Measurements from ENCODE around the gene CYTH1.
"Not testable (repeated sequence)": the region's sequence is repeated elsewhere in the genome, so short reads cannot be mapped to it uniquely, and the experiment has no call there.

Gene CYTH1

DNA sequence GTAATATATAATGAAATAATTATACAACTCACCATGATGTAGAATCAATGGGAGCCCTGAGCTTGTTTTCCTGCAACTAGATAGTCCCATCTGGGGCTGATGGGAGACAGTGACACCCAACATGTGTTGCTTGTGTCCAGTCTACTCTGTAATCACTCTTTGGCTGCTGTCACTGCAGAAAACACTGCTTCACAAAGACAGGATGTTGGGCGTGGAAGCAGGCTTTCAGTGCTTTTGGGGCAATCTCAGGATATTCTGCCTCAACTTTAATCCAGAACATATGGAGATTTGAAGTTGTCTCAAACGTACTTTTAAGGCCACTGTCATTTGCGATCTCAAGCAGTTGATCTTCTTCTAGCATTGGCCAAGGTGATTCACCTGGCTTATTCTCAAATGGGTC, 94.9 kb downstream of the CYTH1 start:
- DNase-seq = no peak

DNA sequence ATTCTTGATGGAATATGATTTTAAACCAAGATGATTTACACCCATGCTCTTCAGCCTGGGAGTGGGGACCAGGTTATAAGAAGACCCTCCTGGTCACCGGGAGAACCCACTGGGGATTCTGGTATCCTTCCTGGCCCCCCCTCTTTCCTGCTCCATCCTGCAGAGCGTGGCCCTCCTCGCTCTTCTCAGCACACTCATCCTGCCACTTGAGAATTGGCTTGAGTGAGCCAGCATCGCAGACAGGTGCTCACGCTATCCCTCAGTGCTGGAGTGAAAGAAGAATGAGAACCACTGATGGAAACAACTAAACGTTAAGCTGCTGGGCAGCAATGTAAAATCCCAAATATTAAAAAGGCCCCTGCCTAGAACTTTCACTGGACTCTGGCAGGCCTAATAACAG, 98.0 kb downstream of the CYTH1 start:
- no peak for DNase-seq

DNA sequence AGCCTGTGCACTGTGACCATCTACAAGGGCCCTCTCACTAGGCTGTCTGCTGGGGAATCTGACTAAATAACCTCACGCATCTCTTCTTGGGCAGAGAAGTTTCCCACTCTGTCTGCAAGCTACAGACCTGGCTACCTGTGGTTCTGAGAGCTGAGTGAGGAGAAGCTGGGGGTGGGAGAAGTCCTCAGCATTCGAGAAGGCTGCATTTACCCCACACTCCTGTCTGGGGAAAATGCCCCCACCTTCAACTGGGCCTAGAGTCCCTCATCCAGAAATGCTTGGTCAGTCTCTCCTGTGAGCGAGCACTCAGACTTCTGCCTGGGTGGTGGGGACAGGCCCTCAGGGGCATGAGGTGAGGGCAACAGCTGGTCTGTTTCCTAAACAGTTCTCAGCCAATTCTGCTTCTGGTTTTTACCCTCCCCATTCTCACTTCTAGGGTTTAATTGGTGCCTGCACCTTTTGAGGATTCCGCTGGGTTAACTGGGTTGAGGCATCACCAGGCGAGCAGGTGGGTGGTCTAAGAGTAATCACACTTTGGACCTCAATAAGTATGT, 98.6 kb downstream of the CYTH1 start:
- DNase-seq = no peak

DNA sequence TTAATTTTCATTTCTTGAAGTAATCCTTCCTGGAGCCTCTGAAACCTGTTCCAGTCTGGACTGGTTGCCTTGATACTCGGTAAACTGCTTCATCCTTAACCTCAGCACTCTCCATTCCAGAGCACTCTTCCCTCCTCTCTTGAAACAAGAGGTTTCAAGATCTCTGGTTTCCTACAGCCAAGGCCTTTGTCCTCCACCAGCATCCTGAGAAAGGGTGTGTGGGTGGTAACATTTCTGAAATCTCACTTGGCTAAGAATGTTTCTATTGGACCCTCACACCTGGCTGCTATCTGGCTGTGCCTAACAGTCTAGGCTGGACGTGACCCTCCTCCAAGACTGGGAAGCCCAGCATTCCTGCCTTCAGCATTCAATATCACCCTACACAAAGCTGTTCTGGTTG, 99.7 kb downstream of the CYTH1 start:
- DNase-seq = no peak

DNA sequence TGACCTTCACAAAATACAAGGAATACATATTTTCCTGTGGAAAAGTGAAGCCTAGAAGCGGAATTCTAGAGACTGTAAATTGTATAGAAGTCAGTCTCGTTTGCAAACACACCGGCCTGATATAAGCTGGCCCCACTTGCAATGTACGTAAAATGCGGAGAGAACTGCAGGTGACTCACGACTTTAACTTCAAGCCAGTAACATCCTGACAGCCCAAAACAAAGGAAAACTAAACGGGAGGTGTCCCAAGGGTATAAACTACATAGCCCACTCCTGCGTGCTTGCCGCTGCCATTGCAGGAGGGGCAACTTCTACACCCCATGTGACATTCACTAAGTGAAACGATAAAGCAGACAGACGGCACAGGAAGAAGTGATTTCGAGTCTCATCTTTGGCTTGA, 101.6 kb downstream of the CYTH1 start:
- no peak for DNase-seq

DNA sequence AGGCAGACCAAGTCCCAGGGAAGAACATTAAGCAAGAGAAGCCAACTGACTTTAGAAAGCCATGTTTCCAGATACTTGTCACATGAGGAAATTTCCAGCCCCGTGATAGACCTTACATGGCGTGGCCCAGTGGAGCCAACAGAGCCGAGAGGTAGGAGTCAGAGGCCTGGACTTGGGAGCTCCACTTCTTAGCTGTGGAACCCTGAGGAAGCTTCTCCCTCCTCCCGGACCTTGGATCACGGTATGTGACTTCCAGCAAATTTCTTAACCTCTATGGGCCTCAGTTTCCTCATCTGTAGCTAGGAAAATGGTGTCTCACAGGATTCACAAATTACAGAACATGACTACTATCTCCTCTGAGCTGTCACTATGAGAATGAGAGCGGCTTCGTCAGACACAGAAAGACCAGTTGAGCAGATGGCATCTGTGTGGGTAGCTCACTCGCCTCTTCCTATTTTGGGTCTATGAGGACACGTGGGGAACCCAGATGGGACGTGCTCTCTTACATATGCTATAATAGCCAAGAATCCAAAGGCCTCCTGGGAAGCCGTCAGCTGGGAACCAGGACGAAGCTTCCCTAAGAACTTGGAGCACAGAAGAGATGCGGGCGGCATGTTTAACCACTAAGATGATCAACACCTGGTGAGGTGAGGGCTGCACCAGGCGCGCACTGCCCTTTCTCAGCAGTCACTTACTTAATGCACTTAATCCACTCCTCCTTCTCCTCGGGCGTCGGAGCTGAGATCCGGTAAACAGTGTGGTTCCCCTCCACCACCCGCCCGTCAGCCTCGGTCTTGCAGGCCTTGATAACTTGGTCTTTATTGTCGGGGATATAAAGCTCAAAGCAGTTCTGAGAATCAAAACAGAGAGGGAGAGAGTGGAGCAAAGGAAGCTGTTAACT, 102.3 kb downstream of the CYTH1 start:
- peak in 2 of 14 donors; percentile 21 to 94 for DNase-seq

DNA sequence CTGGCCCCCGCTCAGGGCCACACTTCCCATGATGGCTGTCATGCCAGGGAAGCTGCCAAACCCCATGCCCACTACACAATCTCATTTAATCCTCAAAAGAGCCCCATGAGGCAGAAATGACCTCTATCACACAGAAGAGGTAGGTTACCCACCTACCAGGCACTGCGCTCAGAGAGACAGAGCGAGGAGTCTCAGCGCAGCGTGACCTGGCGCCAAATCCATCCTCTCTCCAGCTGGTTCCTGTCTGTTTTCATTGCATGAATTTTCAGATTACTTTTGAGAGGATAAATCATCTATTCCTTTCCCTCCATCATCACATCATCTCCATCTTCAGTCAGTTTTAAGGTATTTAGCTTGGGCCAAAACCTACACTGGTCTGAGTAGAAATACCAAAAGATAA, 103.4 kb downstream of the CYTH1 start:
- DNase-seq = peak in 1 of 14 donors; percentile 43

DNA sequence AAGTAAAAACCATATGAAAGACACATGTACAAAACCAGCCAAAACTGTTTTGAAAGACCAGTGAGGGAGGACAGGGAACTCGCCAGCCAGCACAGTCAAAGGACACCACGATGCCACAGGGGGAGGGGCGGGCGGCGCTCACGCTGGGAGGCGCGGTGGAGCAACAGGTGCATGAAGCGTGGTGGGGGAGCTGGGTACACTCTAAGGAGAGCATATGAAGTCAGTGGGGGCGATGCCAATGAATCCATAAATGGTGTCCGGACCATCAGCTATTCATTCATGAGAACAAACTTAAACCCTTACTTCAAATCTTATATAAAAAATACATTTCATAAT, 103.9 kb downstream of the CYTH1 start:
- no peak for DNase-seq

DNA sequence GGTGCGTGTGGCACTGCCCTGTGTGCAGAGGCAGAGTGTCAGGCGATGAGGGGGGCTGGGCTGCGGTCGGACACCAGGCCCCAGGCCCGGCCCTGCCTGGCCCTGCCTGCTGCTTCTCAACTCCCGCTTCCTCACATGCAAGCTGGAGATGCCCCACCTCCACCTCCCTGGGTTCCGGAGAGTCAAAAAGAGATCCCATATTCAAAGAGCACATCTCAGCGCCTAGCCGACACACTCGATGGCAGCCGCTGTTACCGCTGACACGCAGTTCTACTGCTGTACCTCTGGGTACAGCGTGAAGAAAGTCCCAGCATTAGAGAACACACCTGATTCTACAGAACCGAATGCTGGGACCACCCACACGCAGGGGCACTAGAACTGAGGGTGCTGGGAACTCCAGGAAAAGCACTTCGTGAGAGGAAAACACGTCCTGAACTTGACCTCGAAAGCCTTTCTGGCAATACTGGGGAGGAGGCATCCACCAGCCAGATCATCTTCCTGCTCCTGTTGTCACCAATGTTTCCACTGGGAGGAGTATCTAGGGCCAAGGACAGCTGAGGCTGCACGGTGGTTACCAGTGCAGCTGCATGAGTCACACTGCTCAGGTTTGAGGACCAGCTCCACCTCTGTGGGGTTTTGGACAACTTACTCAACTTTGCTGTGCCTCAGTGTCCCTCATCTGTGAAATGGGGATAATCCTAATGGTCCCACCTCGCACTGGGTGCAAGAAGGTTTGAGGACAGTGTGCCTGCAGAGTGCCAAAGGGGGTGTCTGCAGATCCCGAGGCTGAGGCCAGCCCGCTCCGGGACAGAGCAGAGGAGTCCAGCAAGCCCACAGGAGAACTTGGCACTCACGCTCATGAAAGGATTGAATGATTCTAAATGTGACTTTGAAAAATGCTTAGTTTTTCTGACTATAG, 104.5 kb downstream of the CYTH1 start:
- no peak for DNase-seq

DNA sequence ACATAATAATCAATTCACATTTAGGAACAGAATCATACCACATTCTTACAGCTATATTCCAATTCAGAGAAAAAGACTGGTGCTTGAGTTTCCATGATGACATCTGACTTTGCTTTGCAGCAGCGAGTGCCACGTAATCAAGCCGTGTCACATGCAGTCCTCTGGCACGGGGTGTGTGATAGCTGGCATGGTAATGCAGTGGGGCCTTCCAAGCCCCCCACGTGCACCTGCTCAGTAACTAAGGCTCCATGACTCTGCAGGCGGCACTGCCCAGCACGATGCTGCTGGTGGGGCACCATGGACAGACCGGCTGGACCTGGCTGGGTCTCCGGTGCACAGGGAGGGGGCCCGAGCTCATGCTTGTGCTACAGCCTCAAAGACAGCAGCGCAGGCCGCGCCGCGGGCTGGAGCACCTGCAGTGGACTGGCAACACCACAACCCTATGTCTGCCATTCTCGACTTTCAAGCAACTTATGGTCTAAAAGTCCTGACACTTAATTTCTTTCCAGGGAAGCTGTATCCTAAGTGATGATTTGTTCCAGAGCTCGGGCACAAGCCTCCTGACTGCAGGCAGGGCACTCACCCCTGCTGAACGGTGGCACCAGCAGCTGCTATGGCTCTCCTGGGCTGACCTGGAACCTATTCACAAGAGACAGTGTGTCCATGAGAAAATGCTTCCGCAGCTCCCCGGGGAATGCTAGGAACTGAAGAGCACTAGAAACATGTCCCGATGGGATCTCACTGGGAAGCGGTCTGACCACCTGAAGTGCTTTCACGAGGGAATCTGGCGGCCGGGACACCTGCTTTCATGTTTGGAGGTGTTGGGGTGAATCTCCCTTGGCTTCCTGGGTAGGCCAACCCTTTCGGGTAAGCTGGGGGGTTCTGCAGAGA, 105.4 kb downstream of the CYTH1 start:
- DNase-seq = peak in 1 of 14 donors; percentile 67

DNA sequence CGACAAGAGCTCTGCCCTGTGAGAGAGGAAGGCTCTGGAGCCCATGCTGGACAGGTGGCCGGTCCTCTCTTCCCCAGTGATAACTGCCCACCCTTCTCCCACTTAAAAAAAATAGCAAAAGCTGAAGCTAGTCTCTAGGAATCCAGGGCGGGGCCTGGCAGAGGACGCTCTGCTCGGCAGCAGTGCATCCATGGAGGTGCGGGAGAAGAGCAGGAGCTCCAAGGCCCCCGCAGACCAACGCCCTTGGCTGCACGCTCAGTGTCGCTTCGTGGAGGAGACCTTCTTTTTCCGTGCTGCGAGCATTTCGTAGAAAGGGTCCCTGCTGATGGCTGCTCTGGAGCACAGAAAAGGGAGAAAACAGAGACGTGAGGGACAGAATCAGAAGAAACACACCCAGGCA, 106.2 kb downstream of the CYTH1 start:
- DNase-seq = no peak

DNA sequence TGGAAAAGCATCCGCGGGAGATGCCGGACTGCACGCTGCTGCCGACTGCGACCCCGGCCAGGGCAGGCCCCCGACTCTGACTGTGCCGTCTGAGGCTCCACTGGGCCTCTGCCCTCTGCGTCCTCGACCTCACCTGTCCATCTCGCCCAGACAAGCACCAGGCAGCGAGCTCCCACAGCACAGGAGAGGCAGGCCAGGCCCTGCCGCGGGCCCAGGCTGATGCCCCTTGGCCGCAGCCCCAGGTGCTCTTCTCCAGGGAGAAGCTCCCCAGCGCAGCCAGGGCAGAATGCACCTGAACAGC, 106.8 kb downstream of the CYTH1 start:
- no peak for DNase-seq

DNA sequence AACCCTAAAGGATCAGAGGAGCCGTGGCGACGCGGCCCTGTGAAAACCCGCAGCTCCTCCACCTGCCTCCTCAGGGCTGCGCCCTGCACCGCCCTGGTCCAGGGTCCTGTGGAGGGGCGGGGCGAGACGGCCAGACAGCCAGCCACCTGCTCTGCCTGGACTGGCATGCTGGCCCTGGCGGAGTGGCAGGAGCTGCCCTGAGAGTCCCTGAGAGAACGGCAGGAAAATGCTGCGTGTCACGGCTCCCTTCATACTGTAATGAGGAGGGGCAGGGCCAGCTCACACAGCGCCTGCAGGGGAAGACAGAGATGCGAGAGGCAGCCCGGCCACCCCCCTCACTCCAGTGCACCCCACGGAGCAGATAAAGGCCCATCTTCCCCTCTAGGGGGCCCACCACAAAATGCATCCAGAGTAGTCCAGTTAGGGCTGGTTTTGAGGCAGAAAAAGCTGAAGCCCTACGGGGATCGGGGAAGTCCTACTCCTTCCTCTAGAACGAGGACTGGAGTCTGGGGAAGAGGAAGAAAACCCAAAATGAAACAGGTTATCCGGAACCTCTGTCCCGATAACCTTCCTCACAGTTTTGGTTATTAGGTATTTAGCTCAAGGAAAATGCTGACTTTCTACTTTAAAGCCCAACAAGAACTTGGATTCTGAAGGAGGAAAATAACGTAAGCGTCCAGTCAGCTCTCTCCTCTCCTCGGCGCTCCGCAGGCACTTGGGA, 107.3 kb downstream of the CYTH1 start:
- no peak for DNase-seq

DNA sequence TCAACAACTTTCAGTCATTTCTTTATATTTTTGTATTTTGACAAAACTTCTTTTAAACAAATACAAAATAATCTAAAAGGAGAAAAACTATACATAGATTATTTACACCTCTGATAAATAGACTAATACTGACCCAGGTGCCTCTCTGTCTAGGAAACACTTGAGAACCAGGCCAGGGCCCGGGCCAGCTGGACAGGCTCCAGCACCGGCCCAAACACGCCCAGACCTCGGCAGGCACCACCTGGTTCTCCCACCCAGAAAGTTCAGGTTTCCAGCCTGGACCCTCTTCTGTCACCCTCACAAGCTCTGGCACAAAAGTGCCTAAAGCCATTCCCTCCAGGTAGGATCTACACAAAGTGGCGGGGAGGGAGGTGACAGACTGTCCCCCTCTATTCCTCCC, 107.9 kb downstream of the CYTH1 start:
- no peak for DNase-seq

DNA sequence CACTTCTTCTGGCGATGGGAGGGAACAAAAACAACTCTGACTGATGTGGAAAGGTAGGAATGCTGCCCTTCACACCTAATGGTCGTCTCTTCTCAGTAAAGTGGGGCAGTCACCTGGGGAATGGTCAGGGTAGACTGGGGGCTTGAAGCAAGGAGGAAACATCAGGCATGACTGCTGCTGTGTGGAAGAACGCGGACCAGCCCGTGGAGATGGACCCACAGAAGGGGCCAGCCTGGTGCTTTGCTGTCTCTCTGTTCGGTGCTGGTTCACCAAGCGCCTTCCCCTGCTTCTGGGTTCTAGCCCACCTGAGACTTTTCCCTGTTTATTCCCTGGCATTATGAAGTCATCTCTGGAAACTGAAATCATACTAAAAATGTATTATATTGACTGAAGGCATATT, 108.7 kb downstream of the CYTH1 start:
- no peak for DNase-seq

DNA sequence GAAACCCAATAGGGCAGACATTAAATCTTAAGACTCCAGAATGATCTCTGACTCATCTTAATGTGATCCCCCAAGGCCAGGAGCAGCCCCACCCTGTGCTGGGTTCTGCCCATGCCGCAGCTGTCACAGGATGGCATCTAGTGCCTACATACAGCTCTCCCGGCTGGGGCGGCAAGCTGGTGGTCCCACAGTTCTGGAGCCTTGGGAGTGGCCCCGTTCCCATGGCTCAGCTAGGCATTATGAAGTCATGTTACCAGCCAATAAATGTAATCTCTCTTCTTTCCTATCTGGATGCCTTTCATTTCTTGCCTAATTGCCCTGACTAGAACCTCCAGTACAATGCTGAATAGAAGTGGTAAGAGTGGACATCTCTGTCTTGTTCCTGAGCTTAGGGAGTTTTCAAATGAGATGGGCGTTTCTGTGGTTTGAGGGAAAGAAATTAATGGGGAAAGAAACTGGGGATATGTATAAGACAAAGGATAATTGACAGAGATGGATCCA, 109.2 kb downstream of the CYTH1 start:
- DNase-seq = no peak

DNA sequence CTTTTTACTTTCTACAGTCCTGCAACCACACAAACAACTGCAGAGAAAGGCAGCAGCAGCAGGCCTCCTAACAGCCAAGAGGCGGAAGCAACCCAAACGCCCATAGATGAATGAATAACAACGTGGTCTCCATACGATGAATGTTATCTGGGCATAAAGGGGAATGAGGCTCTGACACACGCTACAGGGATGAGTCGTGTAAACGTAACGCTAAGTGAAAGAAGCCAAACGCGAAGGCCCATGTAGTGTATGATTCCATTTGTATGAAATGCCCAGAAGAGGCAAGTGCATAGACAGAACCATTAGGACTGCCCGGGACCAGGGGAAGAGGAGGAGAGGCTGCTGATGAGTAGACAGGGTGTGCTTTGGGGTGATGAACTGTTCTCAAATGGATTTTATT, 110.1 kb downstream of the CYTH1 start:
- DNase-seq = no peak

DNA sequence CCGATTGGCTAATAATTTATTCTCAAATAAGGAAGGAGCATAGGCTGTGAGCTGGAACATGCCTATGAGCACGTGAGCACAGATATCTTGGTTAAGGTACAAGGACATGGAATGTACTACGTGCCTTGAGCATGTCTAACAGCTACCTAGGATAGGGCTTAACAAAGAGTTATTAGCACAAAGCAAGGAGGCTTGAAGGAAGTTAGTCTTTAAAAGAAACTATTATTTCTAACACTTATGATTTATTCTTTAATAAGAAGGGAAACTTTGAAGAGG, 110.4 kb downstream of the CYTH1 start:
- not testable (repeated sequence) for DNase-seq

DNA sequence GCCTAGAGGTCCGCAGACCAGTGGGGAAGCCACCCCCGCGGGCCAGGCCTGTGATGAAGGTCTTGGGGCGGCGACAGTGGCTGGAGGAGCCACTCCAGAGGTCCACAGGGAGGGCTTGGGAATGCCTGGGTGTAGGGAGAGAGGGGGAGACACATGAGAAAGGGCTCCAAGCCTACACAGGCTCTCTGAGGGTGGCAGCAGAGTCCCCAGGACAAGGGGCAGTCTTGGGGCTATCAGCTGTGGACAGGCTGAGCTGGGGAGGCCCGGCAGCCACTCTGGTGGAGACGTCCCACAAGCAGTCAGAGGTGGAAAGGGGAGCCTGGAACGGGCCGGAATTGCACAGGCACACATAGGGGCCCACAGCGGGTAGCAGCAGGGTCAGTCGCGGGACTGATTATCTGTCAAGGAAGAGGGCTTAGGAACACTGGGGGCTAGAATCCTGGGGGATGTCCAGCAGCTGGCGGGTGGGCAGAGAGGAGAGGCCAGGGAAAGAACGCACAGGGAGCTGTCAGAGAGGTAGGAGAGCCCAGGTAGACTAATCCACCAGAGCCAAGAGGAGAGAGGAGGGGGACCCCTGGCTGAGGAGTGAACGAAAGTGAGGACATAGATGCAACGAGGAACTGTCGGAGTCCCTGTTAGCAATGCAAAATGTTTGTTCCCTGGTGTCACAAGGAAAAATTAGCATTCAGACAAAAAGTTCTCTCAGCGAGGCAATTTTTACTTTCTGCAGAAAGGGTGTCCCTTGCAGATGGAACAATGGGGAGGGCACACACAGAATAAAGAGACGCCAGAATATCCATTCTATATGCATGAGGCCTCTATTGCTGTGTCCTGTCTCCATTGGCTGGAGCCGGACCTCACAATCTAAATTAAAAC, 111.0 kb downstream of the CYTH1 start:
- no peak for DNase-seq

DNA sequence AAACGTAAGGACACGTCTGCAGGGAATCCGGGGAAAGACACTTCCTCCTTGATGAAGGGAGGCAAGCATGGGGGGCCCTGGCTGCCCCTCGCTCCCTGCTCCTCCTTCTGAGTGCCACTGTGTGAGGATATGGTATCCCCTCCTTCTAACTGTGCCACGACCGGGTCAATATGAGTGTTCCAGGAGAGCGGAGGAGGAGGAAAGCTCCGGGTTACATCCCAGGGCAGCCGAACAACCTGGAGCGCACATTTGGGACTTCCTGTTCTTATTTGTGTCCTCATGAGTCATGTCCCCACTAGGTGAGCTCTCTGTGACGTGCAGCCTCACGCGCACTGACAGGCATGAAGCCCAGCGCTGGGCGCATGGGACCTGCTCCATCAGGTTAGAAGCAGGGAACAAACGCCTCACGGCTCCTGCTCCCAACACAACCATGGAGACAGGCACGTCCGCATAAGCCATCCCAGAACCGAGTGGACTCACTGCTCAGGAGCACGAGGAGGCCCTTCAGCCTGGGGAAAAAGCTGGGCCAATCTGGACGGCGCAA, 112.0 kb downstream of the CYTH1 start:
- DNase-seq = no peak

All from C1 segment of cervical spinal cord (tissue), 14 donors.